ENCODE data around the gene AMIGO3.

- TF ChIP-seq CBX5 (IDR thresholded peaks at IDR 0.05; ENCODE audit: low read depth, low read length) (no peak), ZNF274 (IDR thresholded peaks at IDR 0.05; ENCODE audit: borderline replicate concordance, extremely low read depth, low read length) (no peak), POU5F1 (IDR thresholded peaks at IDR 0.05; ENCODE audit: low read depth, low read length) (no peak)
Measured at GRCh38 chr3:49734752-49735151, 15.3 kb upstream of the AMIGO3 start.
